Iris pigment epithelial cell (primary cell): ENCODE measurements around the gene MAN1A1.
"Not testable (repeated sequence)": the region's sequence is repeated elsewhere in the genome, so short reads cannot be mapped to it uniquely, and the experiment has no call there.

Experiments
- DNase-seq: peaks from one replicate; pipeline ENCODE4 v3.0.0-alpha.2; 2011; ENCODE audit warnings: low read depth

The MAN1A1 gene

GRCh38 chr6:119303164-119303887, 46.2 kb downstream of the MAN1A1 start:
- DNase-seq: no peak

GRCh38 chr6:119301429-119301828, 48.1 kb downstream of the MAN1A1 start:
- no peak for DNase-seq

- no peak for DNase-seq
These were observed 49.9 kb downstream of the MAN1A1 start for GRCh38 chr6:119299694-119300093.

- no peak for DNase-seq
These were observed 52.5 kb downstream of the MAN1A1 start for GRCh38 chr6:119297049-119297448.

- DNase-seq: no peak
These were observed 53.2 kb downstream of the MAN1A1 start for GRCh38 chr6:119296036-119297035.

GRCh38 chr6:119294984-119295383, 54.6 kb downstream of the MAN1A1 start:
- no peak for DNase-seq

- not testable (repeated sequence) for DNase-seq
These were observed 58.5 kb downstream of the MAN1A1 start for GRCh38 chr6:119291060-119291459.

GRCh38 chr6:119290306-119290705, 59.3 kb downstream of the MAN1A1 start:
- DNase-seq: no peak

GRCh38 chr6:119289651-119290050, 59.9 kb downstream of the MAN1A1 start:
- no peak for DNase-seq

- no peak for DNase-seq
These were observed 63.5 kb downstream of the MAN1A1 start for GRCh38 chr6:119285908-119286625.

- DNase-seq: peak; percentile 12
These were observed 64.6 kb downstream of the MAN1A1 start for GRCh38 chr6:119284861-119285521.

GRCh38 chr6:119283979-119284545, 65.5 kb downstream of the MAN1A1 start:
- no peak for DNase-seq

- DNase-seq: no peak
These were observed 66.3 kb downstream of the MAN1A1 start for GRCh38 chr6:119283214-119283613.

- peak; percentile 18 for DNase-seq
These were observed 68.9 kb downstream of the MAN1A1 start for GRCh38 chr6:119280668-119281067.

- no peak for DNase-seq
These were observed 69.5 kb downstream of the MAN1A1 start for GRCh38 chr6:119280080-119280479.

GRCh38 chr6:119278625-119279024, 70.9 kb downstream of the MAN1A1 start:
- DNase-seq: no peak

GRCh38 chr6:119277052-119277451, 72.5 kb downstream of the MAN1A1 start:
- DNase-seq: no peak

- DNase-seq: no peak
These were observed 73.3 kb downstream of the MAN1A1 start for GRCh38 chr6:119276211-119276610.

GRCh38 chr6:119274197-119274595, 75.4 kb downstream of the MAN1A1 start:
- DNase-seq: no peak

- DNase-seq: peak; percentile 42
These were observed 76.0 kb downstream of the MAN1A1 start for GRCh38 chr6:119273272-119274196.
